Measurements from ENCODE around the gene SDCCAG8.

The SDCCAG8 gene

GRCh38 chr1:243483952-243484351, 228.1 kb downstream of the SDCCAG8 start:
- DNase-seq (ENCODE audit: low spot score): no peak

- no peak for DNase-seq (ENCODE audit: low spot score)
These were observed 231.3 kb downstream of the SDCCAG8 start for GRCh38 chr1:243487036-243487648.

- DNase-seq (ENCODE audit: low spot score): no peak
These were observed 231.9 kb downstream of the SDCCAG8 start for GRCh38 chr1:243487649-243488227.

GRCh38 chr1:243488459-243489157, 232.8 kb downstream of the SDCCAG8 start:
- no peak for DNase-seq (ENCODE audit: low spot score)

GRCh38 chr1:243489158-243489527, 233.3 kb downstream of the SDCCAG8 start:
- DNase-seq (ENCODE audit: low spot score): no peak

- no peak for DNase-seq (ENCODE audit: low spot score)
These were observed 234.1 kb downstream of the SDCCAG8 start for GRCh38 chr1:243489681-243490546.

- DNase-seq (ENCODE audit: low spot score): no peak
These were observed 235.2 kb downstream of the SDCCAG8 start for GRCh38 chr1:243490748-243491686.

GRCh38 chr1:243493156-243494129, 237.6 kb downstream of the SDCCAG8 start:
- no peak for DNase-seq (ENCODE audit: low spot score)

- no peak for DNase-seq (ENCODE audit: low spot score)
These were observed 239.0 kb downstream of the SDCCAG8 start for GRCh38 chr1:243494741-243495431.

GRCh38 chr1:243495442-243496186, 239.8 kb downstream of the SDCCAG8 start:
- no peak for DNase-seq (ENCODE audit: low spot score)

GRCh38 chr1:243496187-243496646, 240.4 kb downstream of the SDCCAG8 start:
- DNase-seq (ENCODE audit: low spot score): no peak

GRCh38 chr1:243496806-243497205, 241.0 kb downstream of the SDCCAG8 start:
- no peak for DNase-seq (ENCODE audit: low spot score)

GRCh38 chr1:243497939-243498681, 242.3 kb downstream of the SDCCAG8 start:
- no peak for DNase-seq (ENCODE audit: low spot score)

- DNase-seq (ENCODE audit: low spot score): no peak
These were observed 243.4 kb downstream of the SDCCAG8 start for GRCh38 chr1:243499248-243499647.

- no peak for DNase-seq (ENCODE audit: low spot score)
These were observed 243.9 kb downstream of the SDCCAG8 start for GRCh38 chr1:243499711-243500110.

GRCh38 chr1:243500512-243500911, 244.7 kb downstream of the SDCCAG8 start:
- no peak for DNase-seq (ENCODE audit: low spot score)

- no peak for DNase-seq (ENCODE audit: low spot score)
These were observed 245.2 kb downstream of the SDCCAG8 start for GRCh38 chr1:243501002-243501401.

GRCh38 chr1:243503155-243503554, 247.3 kb downstream of the SDCCAG8 start:
- DNase-seq (ENCODE audit: low spot score): no peak

Measured in activated CD4-positive, alpha-beta T cell treated with anti-CD3 and anti-CD28 coated beads, Interleukin-2, Interleukin-4, amounts not matched to agents 100 ng/mL and 50 ng/mL, durations not matched to agents 16 hours and 8 hours (primary cell).